Gastroesophageal sphincter (tissue), 4 donors: ENCODE data around the gene UBTF. TPM values are rescaled to one million over a fixed set of nuclear protein-coding genes. Genes with fewer than 3 reads are reported as not detected.

ENCODE experiments used
- ATAC-seq: fragments of 150-250 bp; one replicate; pipeline ENCODE4 v1.9.1; 2016; ENCODE audit warnings: mild to moderate bottlenecking, moderate library complexity
- H3K27ac ChIP-seq, 4 donors: fragments of 200-600 bp; sonication (generic) in 3 of 4; 1 replicate in 3 of 4; 2 replicates in 1 of 4; pipeline ENCODE4 v1.5.1; 2016 to 2019
- H3K27me3 ChIP-seq: fragments of 200-600 bp; sonication (generic); one replicate; pipeline ENCODE4 v1.5.1; 2019
- H3K36me3 ChIP-seq, 2 donors: fragments of 200-600 bp; sonication (generic); one replicate each; pipeline ENCODE4 v1.5.1; 2019; ENCODE audit warnings: control low read depth in 1 of 2
- H3K4me1 ChIP-seq, 3 donors: fragments of 200-600 bp; sonication (generic); 1 replicate in 2 of 3; 2 replicates in 1 of 3; pipeline ENCODE4 v1.5.1; 2016 to 2019; ENCODE audit warnings: control low read depth in 2 of 3
- H3K4me3 ChIP-seq, 2 donors: fragments of 200-600 bp; sonication (generic); one replicate each; pipeline ENCODE4 v1.5.1; 2019; ENCODE audit warnings: mild to moderate bottlenecking in 1 of 2, moderate library complexity in 1 of 2
- H3K9me3 ChIP-seq, 3 donors: fragments of 200-600 bp; sonication (generic); one replicate each; pipeline ENCODE4 v1.5.1; 2017 to 2019; ENCODE audit warnings: control low read depth in 2 of 3
- CTCF ChIP-seq, 4 experiments: fragments of 200-600 bp in 2 of 4; fragments of 450-650 bp in 2 of 4; sonication (generic) in 1 of 4; IDR thresholded peaks; one replicate each; pipeline ENCODE4 v1.5.1; 2017 to 2019; ENCODE audit warnings: antibody characterized with exemption in 4 of 4, mild to moderate bottlenecking in 2 of 4, moderate library complexity in 2 of 4
- EP300 ChIP-seq: sonication (generic); formaldehyde crosslinking; IDR thresholded peaks from one replicate; pipeline ENCODE4 v1.6.1; 2017; ENCODE audit warnings: antibody characterized with exemption, mild to moderate bottlenecking
- POLR2A ChIP-seq, 2 donors: fragments of 450-650 bp; IDR thresholded peaks; one replicate each; pipeline ENCODE4 v1.6.1; 2017; ENCODE audit warnings: antibody characterized with exemption in 2 of 2, mild to moderate bottlenecking in 2 of 2, moderate library complexity in 1 of 2
- POLR2AphosphoS5 ChIP-seq: sonication (generic); formaldehyde crosslinking; IDR thresholded peaks from one replicate; pipeline ENCODE4 v1.6.1; 2017; ENCODE audit warnings: antibody characterized with exemption
- WGBS, 2 donors: methylation state at CpG; one replicate each; pipeline ENCODE4 v1.1.5; 2018; ENCODE audit warnings: low coverage in 1 of 2; 5-methylcytosine and 5-hydroxymethylcytosine counted together
- total RNA-seq, 4 donors: library from RNA; depleted of rRNA; stranded (reverse); fragments of >200 nt; gene quantifications; one replicate each; pipeline ENCODE4 v1.1.0, GENCODE V29; 2016

Gene UBTF
- total RNA-seq, 4 donors from 2014 or later, result 55.6 to 85.5 (median 60.4) TPM

- Histone ChIP-seq H3K27me3 (no peaks in the 10 kb centered on the region), H3K4me3 (peak overlapping the region; percentile 48 to 64), H3K4me1 (peaks cover 7 to 57% (median 28%) of the 10 kb centered on the region in 3 donors), H3K9me3 (no peaks in the 10 kb centered on the region), H3K36me3 (peaks cover 0 to 20% of the 10 kb centered on the region in 2 donors), H3K27ac (peak overlapping the region; percentile 79 to 100 (median 94))
- WGBS, 2 donors, result 0% methylated on average over 3 of the region's 108 CpGs; no CpG with 5 or more reads in 1 of the 2 donors
- TF ChIP-seq EP300 (no peak), POLR2A (IDR thresholded peaks at IDR 0.05) (no peak), CTCF (IDR thresholded peaks at IDR 0.05) (no peak), POLR2AphosphoS5 (no peak)
- ATAC-seq, result peak; percentile 26
Observed at GRCh38 chr17:44220213-44221083, 973 bp upstream of the UBTF start.

GRCh38 chr17:44219108-44219615, 313 bp downstream of the UBTF start:
- no peaks in the 10 kb centered on the region for H3K27me3 ChIP-seq
- TF ChIP-seq CTCF (IDR thresholded peaks at IDR 0.05), result peak in 3 of 4 experiments; percentile 55 to 86 (median 85)
- peak; percentile 55 to 62 for TF ChIP-seq POLR2A (IDR thresholded peaks at IDR 0.05)
- TF ChIP-seq POLR2AphosphoS5, result no peak
- peak overlapping the region; percentile 79 to 100 (median 94) for H3K27ac ChIP-seq
- peaks cover 0 to 33% of the 10 kb centered on the region in 2 donors for H3K36me3 ChIP-seq
- peaks cover 7 to 50% (median 28%) of the 10 kb centered on the region in 3 donors for H3K4me1 ChIP-seq
- no CpG with 5 or more reads among the region's 73 CpGs for WGBS, 2 donors
- H3K4me3 ChIP-seq, result peak overlapping the region; percentile 48 to 64
- ATAC-seq, result peak; percentile 67
- H3K9me3 ChIP-seq, result no peaks in the 10 kb centered on the region

- no peaks in the 10 kb centered on the region for H3K9me3 ChIP-seq
- peak overlapping the region; percentile 79 to 100 (median 94) for H3K27ac ChIP-seq
- peaks cover 7 to 44% (median 23%) of the 10 kb centered on the region in 3 donors for H3K4me1 ChIP-seq
- H3K36me3 ChIP-seq, result peaks cover 0 to 39% of the 10 kb centered on the region in 2 donors
- peak; percentile 66 for ATAC-seq
- no peaks in the 10 kb centered on the region for H3K27me3 ChIP-seq
- 0% methylated on average over 1 of the region's 89 CpGs; no CpG with 5 or more reads in 1 of the 2 donors for WGBS, 2 donors
- TF ChIP-seq CTCF (IDR thresholded peaks at IDR 0.05), result peak in 3 of 4 experiments; percentile 32 to 82 (median 44)
- TF ChIP-seq EP300, result no peak
- TF ChIP-seq POLR2AphosphoS5, result peak; percentile 60
- TF ChIP-seq POLR2A (IDR thresholded peaks at IDR 0.05), result peak; percentile 54 to 79
- peak overlapping the region; percentile 48 to 64 for H3K4me3 ChIP-seq
Observed at GRCh38 chr17:44218344-44219107, 949 bp downstream of the UBTF start.

GRCh38 chr17:44217738-44218343, 1.6 kb downstream of the UBTF start:
- Histone ChIP-seq H3K27me3 (no peaks in the 10 kb centered on the region), H3K4me3 (peak overlapping the region; percentile 48 to 64), H3K36me3 (peaks cover 0 to 46% of the 10 kb centered on the region in 2 donors), H3K9me3 (no peaks in the 10 kb centered on the region), H3K4me1 (peaks cover 7 to 43% (median 16%) of the 10 kb centered on the region in 3 donors), H3K27ac (peak overlapping the region in 3 of 4 donors; percentile 93 to 100 (median 96))
- TF ChIP-seq POLR2AphosphoS5 (no peak), CTCF (IDR thresholded peaks at IDR 0.05) (no peak), EP300 (no peak), POLR2A (IDR thresholded peaks at IDR 0.05) (no peak)
- WGBS, 2 donors, result 0% methylated on average over 5 of the region's 10 CpGs; no CpG with 5 or more reads in 1 of the 2 donors
- ATAC-seq, result no peak
